HG03097 (cell line): Measurements from ENCODE around the gene TM9SF4.

ENCODE experiments used
- ATAC-seq: cut with Tn5 transposase; IDR thresholded peaks from one replicate; pipeline ENCODE4 v1.9.1; 2021; ENCODE audit not compliant: unreplicated experiment, low FRiP score

The TM9SF4 gene, protein sequence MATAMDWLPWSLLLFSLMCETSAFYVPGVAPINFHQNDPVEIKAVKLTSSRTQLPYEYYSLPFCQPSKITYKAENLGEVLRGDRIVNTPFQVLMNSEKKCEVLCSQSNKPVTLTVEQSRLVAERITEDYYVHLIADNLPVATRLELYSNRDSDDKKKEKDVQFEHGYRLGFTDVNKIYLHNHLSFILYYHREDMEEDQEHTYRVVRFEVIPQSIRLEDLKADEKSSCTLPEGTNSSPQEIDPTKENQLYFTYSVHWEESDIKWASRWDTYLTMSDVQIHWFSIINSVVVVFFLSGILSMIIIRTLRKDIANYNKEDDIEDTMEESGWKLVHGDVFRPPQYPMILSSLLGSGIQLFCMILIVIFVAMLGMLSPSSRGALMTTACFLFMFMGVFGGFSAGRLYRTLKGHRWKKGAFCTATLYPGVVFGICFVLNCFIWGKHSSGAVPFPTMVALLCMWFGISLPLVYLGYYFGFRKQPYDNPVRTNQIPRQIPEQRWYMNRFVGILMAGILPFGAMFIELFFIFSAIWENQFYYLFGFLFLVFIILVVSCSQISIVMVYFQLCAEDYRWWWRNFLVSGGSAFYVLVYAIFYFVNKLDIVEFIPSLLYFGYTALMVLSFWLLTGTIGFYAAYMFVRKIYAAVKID

GRCh38 chr20:32109392-32110172 lies at the start of gene TM9SF4:
Gene TM9SF4 (plus strand): TSS chr20:32109714. CDS start chr20:32109741, 27 bp downstream.
- peak; percentile 71 for ATAC-seq

DNA sequence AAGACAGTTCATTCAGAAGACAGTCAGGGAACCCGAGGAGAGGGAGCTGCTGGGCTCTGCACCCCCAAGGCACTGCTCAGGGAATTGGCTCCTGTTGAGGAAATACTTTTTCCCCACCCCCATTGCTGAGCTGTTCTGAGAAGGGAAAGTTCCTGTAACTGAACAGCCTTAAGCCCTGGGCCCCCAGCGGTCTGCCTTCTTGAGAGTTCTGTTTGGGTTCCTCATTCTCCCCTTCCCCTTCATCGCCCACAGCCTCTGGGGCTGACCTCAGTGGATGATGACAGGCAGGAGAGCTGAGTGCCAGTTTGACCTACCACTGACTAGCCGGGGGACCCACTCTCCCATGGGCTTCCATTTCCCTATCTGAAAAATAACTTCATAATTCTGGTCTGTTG lies 46.7 kb upstream of the TM9SF4 start:
- ATAC-seq = no peak

DNA sequence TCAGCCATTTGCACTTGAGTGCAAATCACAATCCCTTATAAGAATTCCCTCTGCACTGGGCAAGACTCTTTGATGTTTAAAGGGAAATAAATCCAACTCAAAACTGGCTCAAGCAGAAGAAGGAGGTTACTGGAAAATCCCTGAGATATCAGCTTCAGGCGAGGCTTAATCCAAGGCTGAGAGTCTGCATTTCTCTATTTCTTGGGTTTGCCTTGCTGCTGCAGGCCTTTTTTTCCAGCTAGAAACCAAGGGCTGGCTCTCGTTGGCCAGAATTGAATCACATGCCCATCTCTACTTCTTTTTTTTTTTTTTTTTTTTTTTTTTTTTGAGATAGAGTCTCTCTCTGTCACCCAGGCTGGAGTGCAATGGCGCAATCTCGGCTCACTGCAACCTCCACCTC lies 45.8 kb upstream of the TM9SF4 start:
- no peak for ATAC-seq

DNA sequence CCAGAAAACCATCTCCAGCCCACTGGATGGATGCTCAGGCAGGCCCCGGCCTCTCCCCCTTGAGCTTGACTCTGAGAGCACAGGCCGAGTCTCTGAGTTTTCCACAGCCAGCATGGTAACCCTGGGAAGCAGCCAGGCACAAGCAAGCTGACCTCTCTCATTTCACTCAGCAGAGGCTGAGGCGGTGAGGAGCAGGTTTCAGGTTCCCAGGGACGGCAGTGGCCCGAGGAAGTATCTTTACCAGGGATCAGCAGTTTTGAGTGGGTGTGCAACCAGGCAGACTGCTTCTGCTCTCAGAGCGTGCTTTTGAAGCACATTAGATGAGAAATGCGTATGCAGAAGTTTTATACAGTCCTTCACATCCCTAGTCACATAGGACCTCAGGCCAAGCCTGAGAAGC lies 44.8 kb upstream of the TM9SF4 start:
- ATAC-seq = no peak

DNA sequence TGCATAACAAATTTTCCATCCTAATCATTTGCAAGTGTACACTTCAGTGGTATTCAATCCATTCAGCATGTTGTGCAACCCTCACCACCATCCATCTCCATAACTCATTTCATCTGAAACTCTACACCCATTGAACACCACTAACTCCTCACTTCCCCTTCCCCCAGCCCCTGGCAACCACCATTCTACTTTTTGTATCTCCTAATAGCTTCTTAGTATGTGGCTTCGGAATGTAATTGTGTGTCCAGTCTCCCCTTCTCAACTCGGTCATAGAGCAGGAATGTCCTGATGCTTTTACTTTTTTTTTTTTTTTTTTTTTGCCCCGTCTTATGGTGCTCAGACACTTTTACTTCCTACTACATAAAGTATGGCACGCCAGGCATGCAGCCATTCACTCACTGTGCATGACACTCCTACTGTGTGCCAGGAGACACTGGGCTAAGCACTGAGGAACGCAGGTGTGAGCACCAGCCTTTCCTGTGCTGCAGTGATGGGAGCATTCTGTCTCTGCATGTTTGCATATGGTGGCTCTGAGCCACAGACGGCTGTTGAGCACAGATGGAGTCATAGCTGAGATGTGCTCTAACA lies 42.2 kb upstream of the TM9SF4 start:
- no peak for ATAC-seq

DNA sequence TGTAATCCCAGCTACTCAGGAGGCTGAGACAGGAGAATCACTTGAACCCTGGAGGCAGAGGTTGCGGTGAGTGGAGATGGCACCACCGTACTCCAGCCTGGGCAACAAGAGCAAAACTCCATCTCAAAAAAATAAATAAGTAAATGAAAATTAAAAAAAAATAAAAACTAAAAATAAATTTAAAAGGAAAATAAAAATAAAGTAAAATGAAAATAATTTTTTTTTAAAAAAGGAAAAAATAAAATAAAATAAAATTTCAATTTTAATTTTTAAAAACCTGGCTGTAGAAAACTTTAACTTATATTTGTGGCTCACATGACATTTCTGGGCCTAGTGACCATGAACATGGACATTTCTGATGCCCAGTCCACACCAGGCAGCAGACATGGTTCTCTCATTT lies 41.3 kb upstream of the TM9SF4 start:
- ATAC-seq = no peak

DNA sequence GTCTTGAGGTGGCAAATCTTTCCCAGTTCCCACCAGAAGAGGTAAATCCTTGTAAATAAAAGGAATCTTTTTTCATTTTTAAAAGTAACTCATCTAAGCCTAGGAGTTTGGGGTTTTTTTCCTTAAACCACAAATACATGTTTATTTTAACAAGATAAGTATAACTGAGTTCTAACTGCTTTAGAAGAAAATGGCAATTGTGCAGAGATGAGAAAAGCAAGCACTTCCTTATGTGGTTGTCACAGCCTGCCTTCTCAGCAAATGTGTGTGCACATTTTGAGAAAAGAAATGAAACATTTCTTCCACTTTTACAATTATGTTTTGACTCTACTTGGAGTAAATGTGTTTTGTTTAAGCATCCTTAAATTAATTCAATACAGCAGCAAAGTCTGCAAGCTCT lies 39.8 kb upstream of the TM9SF4 start:
- ATAC-seq = no peak

DNA sequence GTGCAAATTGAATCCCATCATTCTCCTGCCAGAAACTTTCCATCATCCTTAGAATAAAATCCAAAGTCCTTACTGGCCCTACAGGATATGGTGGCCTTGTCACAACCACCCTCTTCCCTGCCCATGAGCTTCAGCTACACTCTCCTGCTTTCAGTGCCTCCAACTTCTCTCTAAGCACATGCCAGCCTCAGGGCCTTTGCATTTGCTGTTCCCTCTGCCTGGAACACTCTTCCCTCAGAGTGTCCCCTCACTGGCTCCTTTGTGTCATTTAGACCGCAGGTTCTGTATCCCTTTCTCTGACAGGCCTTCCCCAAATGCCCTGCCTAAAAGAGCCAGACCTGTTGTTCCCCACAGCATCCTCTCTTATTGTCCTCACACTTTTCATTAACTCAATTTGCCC lies 39.2 kb upstream of the TM9SF4 start:
- ATAC-seq = no peak

DNA sequence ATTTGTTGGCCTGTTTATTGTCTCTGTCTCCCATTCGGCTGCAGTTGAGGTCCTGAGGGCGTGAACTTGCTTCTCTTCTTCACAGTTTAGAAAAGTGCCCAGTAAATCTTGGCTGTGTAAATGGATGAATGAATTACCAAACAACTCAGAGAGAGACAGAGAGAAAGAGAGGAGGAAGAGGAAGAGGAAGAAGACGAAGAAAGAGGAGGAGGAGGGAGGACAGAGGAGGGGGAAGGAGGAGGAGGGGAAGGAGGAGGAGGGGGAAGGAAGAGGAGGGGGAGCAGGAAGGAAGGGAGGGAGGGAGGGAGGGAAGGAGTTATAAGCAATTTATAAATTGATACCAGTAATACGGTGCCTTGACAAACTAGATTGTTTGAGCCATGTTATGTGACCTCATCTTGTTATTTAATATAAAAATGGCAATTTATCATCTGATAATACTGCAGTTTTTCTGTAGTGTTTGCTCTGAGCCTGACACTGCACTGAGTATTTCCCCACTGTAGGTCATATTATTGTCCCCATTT lies 38.8 kb upstream of the TM9SF4 start:
- ATAC-seq = no peak

- no peak for ATAC-seq
Observed at GRCh38 chr20:32071395-32072167, 37.9 kb upstream of the TM9SF4 start.

DNA sequence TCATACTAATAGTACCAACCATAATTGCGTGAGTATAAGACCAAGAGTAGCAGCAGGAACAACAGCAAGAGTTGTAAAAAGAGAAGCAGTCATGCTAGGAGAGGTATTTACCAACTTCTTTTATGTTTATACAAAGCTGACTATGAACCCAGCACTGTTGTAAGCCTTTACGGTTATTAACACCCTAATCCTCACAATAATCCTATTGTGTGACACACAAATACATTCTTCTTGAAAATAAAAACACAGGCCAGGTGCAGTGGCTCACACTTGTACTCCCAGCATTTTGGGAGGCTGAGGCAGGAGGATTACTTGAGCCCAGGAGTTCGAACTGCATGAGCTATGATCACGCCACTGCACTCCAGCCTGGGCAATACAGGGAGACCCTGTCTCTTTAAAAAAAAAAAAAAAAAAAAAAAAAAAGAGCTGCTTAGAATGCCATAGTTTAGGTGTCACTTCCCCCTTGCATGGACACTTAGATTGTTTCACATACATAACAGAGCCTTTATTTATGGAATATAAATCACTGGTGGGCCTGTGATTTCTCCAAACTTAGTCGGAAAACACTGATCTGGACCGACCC lies 37.3 kb upstream of the TM9SF4 start:
- ATAC-seq = no peak

DNA sequence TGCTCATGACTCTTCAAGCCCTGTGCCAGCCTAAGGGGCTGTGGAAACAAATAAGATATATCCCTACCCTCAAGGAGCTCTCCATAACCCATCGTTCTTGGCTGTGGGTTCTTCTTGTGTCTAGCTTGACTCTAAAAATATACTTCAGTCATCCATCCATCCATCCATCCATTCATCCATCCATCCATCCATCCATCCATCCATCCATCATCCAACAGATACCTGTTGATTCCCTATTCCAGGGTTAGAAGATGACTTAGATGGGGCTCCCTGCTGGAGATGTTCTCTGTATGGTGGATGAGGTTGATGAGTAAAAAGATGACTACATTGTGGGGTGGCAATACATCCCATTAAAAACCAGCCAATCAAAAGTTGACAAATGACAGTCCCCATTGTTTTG lies 34.0 kb upstream of the TM9SF4 start:
- no peak for ATAC-seq

- ATAC-seq = no peak
Observed at GRCh38 chr20:32077190-32077589, 32.3 kb upstream of the TM9SF4 start.

- ATAC-seq = no peak
Observed at GRCh38 chr20:32078322-32078721, 31.2 kb upstream of the TM9SF4 start.

DNA sequence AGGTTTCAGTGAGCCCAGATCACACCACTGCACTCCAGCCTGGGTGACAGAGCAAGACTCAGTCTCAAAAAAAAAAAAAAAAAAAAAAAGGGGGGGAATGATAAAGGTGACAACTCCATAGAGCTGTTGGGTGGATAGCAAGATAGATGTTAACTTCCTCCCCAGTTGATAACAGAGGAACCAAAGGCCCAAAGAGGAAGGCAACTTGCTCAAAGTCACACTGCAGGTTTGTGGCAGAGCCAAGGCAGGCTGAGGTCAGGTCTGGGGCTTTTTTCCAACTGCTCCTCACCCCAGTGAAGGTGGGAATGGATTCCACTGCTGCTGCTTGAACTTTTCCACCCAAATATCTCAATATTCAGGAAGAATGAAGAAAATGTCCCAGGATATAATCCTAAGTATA lies 30.7 kb upstream of the TM9SF4 start:
- ATAC-seq = no peak

GRCh38 chr20:32079655-32080109 lies 29.8 kb upstream of the TM9SF4 start:
- ATAC-seq = no peak

DNA sequence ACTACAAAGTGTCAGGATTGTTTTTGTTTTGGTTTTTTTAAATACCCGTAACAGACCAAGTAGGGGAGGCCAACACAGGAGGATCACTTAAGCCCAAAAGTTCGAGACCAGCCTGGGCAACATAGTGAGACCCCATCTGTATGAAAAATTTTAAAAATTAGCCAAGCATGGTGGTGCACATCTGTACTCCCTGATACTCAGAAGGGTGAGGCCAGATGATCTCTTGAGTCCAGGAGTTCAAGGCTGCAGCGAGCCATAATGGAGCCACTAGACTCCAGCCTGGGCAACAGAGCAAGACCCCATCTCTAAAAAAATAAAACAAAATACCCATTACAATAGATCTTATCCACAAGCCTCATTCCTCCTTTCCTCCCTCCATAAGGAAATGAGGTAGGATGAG lies 28.7 kb upstream of the TM9SF4 start:
- ATAC-seq = no peak

- no peak for ATAC-seq
Observed at GRCh38 chr20:32083469-32083868, 26.0 kb upstream of the TM9SF4 start.

DNA sequence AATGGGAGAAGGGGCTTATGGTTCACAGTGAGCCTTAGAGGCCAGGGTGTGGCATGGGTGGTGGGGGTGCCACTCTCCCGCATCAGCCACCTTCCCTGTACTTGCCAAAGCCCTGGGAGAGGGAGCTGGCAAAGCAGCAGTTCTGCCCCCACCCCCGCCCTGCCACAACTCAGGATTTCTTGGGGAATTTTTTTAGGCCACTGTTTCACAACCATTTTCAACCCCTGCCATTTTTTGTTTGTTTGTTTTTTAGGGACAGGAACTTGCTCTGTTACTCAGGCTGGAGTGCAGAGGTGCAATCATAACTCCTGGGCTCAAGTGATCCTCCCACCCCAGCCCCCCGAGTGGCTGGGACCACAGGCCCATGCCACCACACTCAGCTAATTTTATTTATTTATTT lies 22.4 kb upstream of the TM9SF4 start:
- no peak for ATAC-seq

- no peak for ATAC-seq
Observed at GRCh38 chr20:32088759-32089158, 20.8 kb upstream of the TM9SF4 start.
